Mucosa of descending colon (tissue), 3 donors: ENCODE results near the gene TCAF1. TPM values are rescaled to one million over a fixed set of nuclear protein-coding genes. Genes with fewer than 3 reads are reported as not detected.
"Not testable (repeated sequence)": the region's sequence is repeated elsewhere in the genome, so short reads cannot be mapped to it uniquely, and the experiment has no call there.

ENCODE experiments used
- ATAC-seq: fragments of 200-7000 bp; cut with Tn5 transposase; one replicate; pipeline ENCODE4 v1.9.1; 2020; ENCODE audit warnings: mild to moderate bottlenecking, moderate library complexity
- DNase-seq, 3 donors: peaks; one replicate each; pipeline ENCODE4 v3.0.0-alpha.2; 2020
- H3K36me3 ChIP-seq: fragments of 200-600 bp; one replicate; pipeline ENCODE4 v1.8.0; 2021; ENCODE audit warnings: low read depth, mild to moderate bottlenecking
- H3K4me1 ChIP-seq: fragments of 200-600 bp; one replicate; pipeline ENCODE4 v1.8.0; 2021; ENCODE audit warnings: low read depth, mild to moderate bottlenecking
- H3K4me3 ChIP-seq: fragments of 200-600 bp; one replicate; pipeline ENCODE4 v1.8.0; 2021; ENCODE audit warnings: mild to moderate bottlenecking
- H3K9me3 ChIP-seq: fragments of 200-600 bp; one replicate; pipeline ENCODE4 v1.8.0; 2021; ENCODE audit warnings: mild to moderate bottlenecking
- CTCF ChIP-seq: fragments of 200-600 bp; IDR thresholded peaks from one replicate; pipeline ENCODE4 v1.8.0; 2022; ENCODE audit warnings: antibody characterized with exemption, mild to moderate bottlenecking
- intact Hi-C, 2 donors: fragments of 100-400 bp; cut with DNase I in 1 of 2; cut with micrococcal nuclease in 1 of 2; formaldehyde crosslinking; loops; one replicate each; pipeline versions ENCODE4 v1.11.0 to v1.11.1; 2022; cut with DNase I, micrococcal nuclease
- total RNA-seq, 3 donors: library from RNA; stranded (reverse); fragmentation: NEBNext Ultra II Directional in 2 of 3; extraction: Animal tissue kit (Norgen Biotek cat#: 25700) in 2 of 3; gene quantifications; one replicate each; pipeline versions ENCODE4 v1.2.1 to v1.2.4, GENCODE V29; 2021 to 2023
- donor health status: DM: no; HTN: no; CAD: no; lungs with moderate emphysema.
- donor health status: DM: no; HTN: no; CAD: no.
- donor health status: DM: no; HTN: yes; CAD: no.

The TCAF1 gene
- total RNA-seq, 3 donors from 2014 or later = 36.2 to 56.0 (median 46.2) TPM

- Histone ChIP-seq H3K9me3 (no peaks in the 10 kb centered on the region), H3K4me1 (no peaks in the 10 kb centered on the region), H3K36me3 (no peaks in the 10 kb centered on the region), H3K4me3 (no peak overlapping the region)
- intact Hi-C loops = no loop called here
- TF ChIP-seq CTCF = no peak
- ATAC-seq (no peak), DNase-seq (no peak)
These were observed 51.3 kb downstream of the TCAF1 start for GRCh38 chr7:143850682-143851081.

- H3K9me3 ChIP-seq = no peaks in the 10 kb centered on the region
- intact Hi-C loops = no loop called here
- no peak for ATAC-seq
- no peaks in the 10 kb centered on the region for H3K4me1 ChIP-seq
- H3K36me3 ChIP-seq = no peaks in the 10 kb centered on the region
- no peak for TF ChIP-seq CTCF
- DNase-seq = no peak
- no peak overlapping the region for H3K4me3 ChIP-seq
These were observed 52.0 kb downstream of the TCAF1 start for GRCh38 chr7:143849785-143850479.

- no peaks in the 10 kb centered on the region for H3K36me3 ChIP-seq
- no peaks in the 10 kb centered on the region for H3K9me3 ChIP-seq
- no peaks in the 10 kb centered on the region for H3K4me1 ChIP-seq
- H3K4me3 ChIP-seq = no peak overlapping the region
- TF ChIP-seq CTCF = no peak
- intact Hi-C loops = no loop called here
- DNase-seq (no peak), ATAC-seq (no peak)
These were observed 53.8 kb downstream of the TCAF1 start for GRCh38 chr7:143848192-143848591.

- no peak overlapping the region for H3K4me3 ChIP-seq
- ATAC-seq (no peak), DNase-seq (no peak)
- H3K4me1 ChIP-seq = no peaks in the 10 kb centered on the region
- intact Hi-C loops = no loop called here
- no peaks in the 10 kb centered on the region for H3K9me3 ChIP-seq
- TF ChIP-seq CTCF = no peak
- H3K36me3 ChIP-seq = no peaks in the 10 kb centered on the region
These were observed 55.3 kb downstream of the TCAF1 start for GRCh38 chr7:143846692-143847091.

- H3K4me3 ChIP-seq, intact Hi-C loops, DNase-seq, H3K36me3 ChIP-seq, ATAC-seq, H3K4me1 ChIP-seq, H3K9me3 ChIP-seq: not testable (repeated sequence)
These were observed 60.3 kb downstream of the TCAF1 start for GRCh38 chr7:143841696-143842095.

GRCh38 chr7:143840062-143840461 lies 61.9 kb downstream of the TCAF1 start:
- DNase-seq, H3K9me3 ChIP-seq, H3K4me3 ChIP-seq, H3K36me3 ChIP-seq, intact Hi-C loops, H3K4me1 ChIP-seq, ATAC-seq: not testable (repeated sequence)

- H3K4me3 ChIP-seq, H3K4me1 ChIP-seq, intact Hi-C loops, H3K36me3 ChIP-seq, H3K9me3 ChIP-seq: not testable (repeated sequence)
- ATAC-seq (peak; percentile 87), DNase-seq (peak; percentile 91 to 98 (median 97))
- TF ChIP-seq CTCF = peak; percentile 91
These were observed 64.8 kb downstream of the TCAF1 start for GRCh38 chr7:143837223-143837622.

- DNase-seq = peak; percentile 97 to 98 (median 97)
- H3K4me1 ChIP-seq, intact Hi-C loops, H3K4me3 ChIP-seq, H3K36me3 ChIP-seq, H3K9me3 ChIP-seq: not testable (repeated sequence)
- ATAC-seq = peak; percentile 93
These were observed 65.4 kb downstream of the TCAF1 start for GRCh38 chr7:143836622-143837021.

- H3K9me3 ChIP-seq, H3K4me1 ChIP-seq, intact Hi-C loops, H3K36me3 ChIP-seq, DNase-seq, H3K4me3 ChIP-seq: not testable (repeated sequence)
- peak; percentile 34 for ATAC-seq
These were observed 65.9 kb downstream of the TCAF1 start for GRCh38 chr7:143836088-143836487.
